Uterus (tissue), 4 donors: ENCODE measurements around the gene PLCL2. TPM values are rescaled to one million over a fixed set of nuclear protein-coding genes. Genes with fewer than 3 reads are reported as not detected.

Experiments
- DNase-seq, 2 donors: peaks; one replicate each; pipeline ENCODE4 v3.0.0-alpha.2; 2019 to 2020
- H3K27ac ChIP-seq, 2 donors: fragments of 200-600 bp; sonication (generic); 1 replicate in 1 of 2; 2 replicates in 1 of 2; pipeline ENCODE4 v1.5.1; 2016 to 2018
- H3K27me3 ChIP-seq, 2 donors: fragments of 200-600 bp; sonication (generic); one replicate each; pipeline ENCODE4 v1.5.1; 2018 to 2019; ENCODE audit warnings: control low read depth in 1 of 2
- H3K36me3 ChIP-seq, 2 donors: fragments of 200-600 bp; sonication (generic); one replicate each; pipeline ENCODE4 v1.5.1; 2019; ENCODE audit warnings: control low read depth in 1 of 2
- H3K4me1 ChIP-seq, 2 donors: fragments of 200-600 bp; sonication (generic); one replicate each; pipeline ENCODE4 v1.5.1; 2018 to 2019; ENCODE audit warnings: control low read depth in 1 of 2
- H3K4me3 ChIP-seq, 2 donors: fragments of 200-600 bp; sonication (generic); 1 replicate in 1 of 2; 2 replicates in 1 of 2; pipeline ENCODE4 v1.5.1; 2018 to 2019; ENCODE audit warnings: mild to moderate bottlenecking in 1 of 2
- H3K9me3 ChIP-seq, 2 donors: fragments of 200-600 bp; sonication (generic); one replicate each; pipeline ENCODE4 v1.5.1; 2019; ENCODE audit warnings: control low read depth in 1 of 2
- POLR2A ChIP-seq, 2 donors: fragments of 450-650 bp; IDR thresholded peaks; one replicate each; pipeline ENCODE4 v1.6.1; 2016; ENCODE audit warnings: antibody characterized with exemption in 2 of 2, mild to moderate bottlenecking in 1 of 2, moderate library complexity in 1 of 2
- intact Hi-C: fragments of 100-400 bp; cut with DNase I; formaldehyde crosslinking; loops from one replicate; pipeline ENCODE4 v1.15.1; 2023; ENCODE audit warnings: low total_unique reads
- total RNA-seq, 4 donors: library from RNA; depleted of rRNA in 3 of 4; stranded (reverse); fragments of >200 nt in 3 of 4; gene quantifications; one replicate each; pipeline versions ENCODE4 v1.1.0 to v1.2.4, GENCODE V29; 2014 to 2023
- TF ChIP-seq, protein P1 (sequence below), 4 experiments: fragments of 200-600 bp in 2 of 4; fragments of 450-650 bp in 2 of 4; sonication (generic) in 2 of 4; IDR thresholded peaks; one replicate each; pipeline ENCODE4 v1.5.1; 2016 to 2019; ENCODE audit warnings: antibody characterized with exemption in 4 of 4, mild to moderate bottlenecking in 2 of 4, moderate library complexity in 1 of 4
- donor health status: DM: yes; HTN: yes; CAD: no.

The PLCL2 gene
- total RNA-seq, 4 donors from 2014 or later: 9.7 to 63.0 (median 19.5) TPM

DNA sequence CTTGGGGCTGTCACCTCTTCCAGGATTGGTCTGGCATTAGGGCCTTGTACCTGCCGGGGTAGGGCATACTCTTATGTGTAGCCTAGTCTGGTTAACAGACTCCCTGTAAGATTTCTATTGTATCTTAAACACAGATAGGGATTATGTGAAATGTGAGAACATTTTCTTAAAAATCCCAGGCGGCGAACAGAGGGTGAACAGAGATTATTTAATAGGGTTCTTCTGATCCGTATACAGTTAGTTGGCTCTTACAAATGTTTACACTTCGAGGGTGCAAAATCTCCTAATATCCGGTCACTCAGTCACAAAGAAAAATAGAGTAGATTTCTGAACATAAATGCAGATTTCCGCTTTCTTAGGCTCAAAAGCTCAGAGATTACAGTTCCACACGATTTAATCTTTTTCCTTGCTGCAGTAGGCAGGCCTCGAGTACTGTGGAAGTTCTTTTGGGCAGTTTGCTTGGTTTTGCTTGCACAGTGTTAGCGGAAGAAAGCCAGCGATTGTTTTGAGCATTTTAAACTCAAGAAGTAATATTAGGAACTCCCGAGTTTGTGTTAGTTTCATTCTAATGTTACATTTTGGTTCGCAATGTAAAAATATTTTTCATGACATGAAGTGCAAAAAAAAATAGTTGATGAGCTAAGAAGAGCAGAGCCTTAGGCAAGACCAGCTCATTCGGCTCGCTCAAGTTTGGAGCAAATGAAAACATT is 993 bp downstream of the PLCL2 start:
- H3K27ac ChIP-seq: peak overlapping the region; percentile 89 to 90
- intact Hi-C loops: no loop called here
- no peaks in the 10 kb centered on the region for H3K27me3 ChIP-seq
- no peaks in the 10 kb centered on the region for H3K36me3 ChIP-seq
- no peak for DNase-seq
- TF ChIP-seq POLR2A (IDR thresholded peaks at IDR 0.05): no peak
- TF ChIP-seq, protein P1, sequence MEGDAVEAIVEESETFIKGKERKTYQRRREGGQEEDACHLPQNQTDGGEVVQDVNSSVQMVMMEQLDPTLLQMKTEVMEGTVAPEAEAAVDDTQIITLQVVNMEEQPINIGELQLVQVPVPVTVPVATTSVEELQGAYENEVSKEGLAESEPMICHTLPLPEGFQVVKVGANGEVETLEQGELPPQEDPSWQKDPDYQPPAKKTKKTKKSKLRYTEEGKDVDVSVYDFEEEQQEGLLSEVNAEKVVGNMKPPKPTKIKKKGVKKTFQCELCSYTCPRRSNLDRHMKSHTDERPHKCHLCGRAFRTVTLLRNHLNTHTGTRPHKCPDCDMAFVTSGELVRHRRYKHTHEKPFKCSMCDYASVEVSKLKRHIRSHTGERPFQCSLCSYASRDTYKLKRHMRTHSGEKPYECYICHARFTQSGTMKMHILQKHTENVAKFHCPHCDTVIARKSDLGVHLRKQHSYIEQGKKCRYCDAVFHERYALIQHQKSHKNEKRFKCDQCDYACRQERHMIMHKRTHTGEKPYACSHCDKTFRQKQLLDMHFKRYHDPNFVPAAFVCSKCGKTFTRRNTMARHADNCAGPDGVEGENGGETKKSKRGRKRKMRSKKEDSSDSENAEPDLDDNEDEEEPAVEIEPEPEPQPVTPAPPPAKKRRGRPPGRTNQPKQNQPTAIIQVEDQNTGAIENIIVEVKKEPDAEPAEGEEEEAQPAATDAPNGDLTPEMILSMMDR (IDR thresholded peaks at IDR 0.05): no peak
- peak overlapping the region; percentile 70 to 79 for H3K4me3 ChIP-seq
- no peaks in the 10 kb centered on the region for H3K4me1 ChIP-seq
- no peaks in the 10 kb centered on the region for H3K9me3 ChIP-seq

DNA sequence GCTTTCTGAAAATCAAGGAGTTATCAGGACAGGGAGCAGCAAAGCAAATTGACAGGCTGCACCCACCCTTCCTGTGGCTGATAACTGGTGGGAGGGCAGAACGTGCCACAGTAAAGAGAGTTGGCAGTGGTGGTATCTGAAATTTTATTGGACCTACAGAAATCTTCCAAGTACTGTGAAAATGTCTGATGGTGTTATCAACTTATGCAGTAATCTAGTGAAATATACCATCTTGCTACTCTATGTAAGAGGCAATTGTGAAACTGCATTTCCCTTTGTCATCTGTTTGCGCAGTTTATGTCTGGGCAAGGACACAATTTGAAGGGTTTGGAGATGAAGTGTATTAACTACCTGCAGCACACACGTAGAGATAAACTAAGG is 1.5 kb downstream of the PLCL2 start:
- intact Hi-C loops: no loop called here
- Histone ChIP-seq H3K4me1 (no peaks in the 10 kb centered on the region), H3K36me3 (no peaks in the 10 kb centered on the region), H3K27me3 (no peaks in the 10 kb centered on the region), H3K4me3 (peak overlapping the region; percentile 70 to 79), H3K27ac (peak overlapping the region; percentile 89 to 90), H3K9me3 (no peaks in the 10 kb centered on the region)
- TF ChIP-seq, protein P1 (IDR thresholded peaks at IDR 0.05): no peak
- TF ChIP-seq POLR2A (IDR thresholded peaks at IDR 0.05): no peak
- DNase-seq: no peak

DNA sequence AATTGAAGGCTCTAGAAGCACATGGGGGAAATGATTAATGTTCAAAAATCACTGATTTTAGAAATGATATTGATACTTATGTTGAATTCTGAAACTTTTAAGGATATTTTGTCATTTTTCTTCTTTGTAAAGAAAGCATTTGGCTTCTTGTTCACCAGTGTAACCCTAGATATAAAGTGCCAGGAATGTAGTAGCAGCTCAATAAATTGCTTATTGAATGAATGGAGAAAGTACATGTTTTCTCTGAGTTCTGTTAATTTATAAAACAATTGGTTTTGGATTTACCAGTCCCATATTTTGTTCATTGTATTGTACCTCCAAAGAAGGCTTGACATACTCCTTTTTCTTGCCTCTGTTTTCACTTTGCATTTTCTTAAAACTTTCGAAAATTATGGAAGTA is 2.4 kb downstream of the PLCL2 start:
- TF ChIP-seq POLR2A (IDR thresholded peaks at IDR 0.05): no peak
- TF ChIP-seq, protein P1 (IDR thresholded peaks at IDR 0.05): no peak
- Histone ChIP-seq H3K27ac (peak overlapping the region in 1 of 2 donors; percentile 90), H3K36me3 (no peaks in the 10 kb centered on the region), H3K27me3 (no peaks in the 10 kb centered on the region), H3K4me1 (no peaks in the 10 kb centered on the region), H3K9me3 (no peaks in the 10 kb centered on the region), H3K4me3 (no peak overlapping the region)
- intact Hi-C loops: no loop called here
- DNase-seq: no peak

DNA sequence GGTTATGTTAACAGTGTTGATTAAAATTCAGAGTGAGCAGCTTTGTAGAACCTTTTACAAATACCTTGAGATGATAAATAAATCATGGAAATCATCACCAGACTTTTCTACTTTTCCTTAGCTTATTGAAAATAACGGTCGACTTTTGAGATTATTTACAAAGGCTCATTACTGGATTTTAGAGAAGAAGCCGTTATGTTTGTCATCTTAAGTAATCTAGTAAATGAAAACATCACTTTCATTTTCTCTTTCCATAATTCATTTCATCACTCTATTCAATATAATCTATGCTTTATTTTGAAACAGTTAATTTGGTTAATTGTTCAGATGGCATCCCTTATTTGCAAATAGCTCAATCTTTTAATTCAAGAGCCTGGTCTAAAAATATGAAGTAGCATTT is 3.6 kb downstream of the PLCL2 start:
- no peaks in the 10 kb centered on the region for H3K36me3 ChIP-seq
- H3K4me1 ChIP-seq: no peaks in the 10 kb centered on the region
- H3K4me3 ChIP-seq: peak overlapping the region in 1 of 2 donors; percentile 0
- intact Hi-C loops: no loop called here
- TF ChIP-seq, protein P1 (IDR thresholded peaks at IDR 0.05): no peak
- TF ChIP-seq POLR2A (IDR thresholded peaks at IDR 0.05): no peak
- DNase-seq: no peak
- no peaks in the 10 kb centered on the region for H3K9me3 ChIP-seq
- no peaks in the 10 kb centered on the region for H3K27me3 ChIP-seq
- peak overlapping the region in 1 of 2 donors; percentile 43 for H3K27ac ChIP-seq

DNA sequence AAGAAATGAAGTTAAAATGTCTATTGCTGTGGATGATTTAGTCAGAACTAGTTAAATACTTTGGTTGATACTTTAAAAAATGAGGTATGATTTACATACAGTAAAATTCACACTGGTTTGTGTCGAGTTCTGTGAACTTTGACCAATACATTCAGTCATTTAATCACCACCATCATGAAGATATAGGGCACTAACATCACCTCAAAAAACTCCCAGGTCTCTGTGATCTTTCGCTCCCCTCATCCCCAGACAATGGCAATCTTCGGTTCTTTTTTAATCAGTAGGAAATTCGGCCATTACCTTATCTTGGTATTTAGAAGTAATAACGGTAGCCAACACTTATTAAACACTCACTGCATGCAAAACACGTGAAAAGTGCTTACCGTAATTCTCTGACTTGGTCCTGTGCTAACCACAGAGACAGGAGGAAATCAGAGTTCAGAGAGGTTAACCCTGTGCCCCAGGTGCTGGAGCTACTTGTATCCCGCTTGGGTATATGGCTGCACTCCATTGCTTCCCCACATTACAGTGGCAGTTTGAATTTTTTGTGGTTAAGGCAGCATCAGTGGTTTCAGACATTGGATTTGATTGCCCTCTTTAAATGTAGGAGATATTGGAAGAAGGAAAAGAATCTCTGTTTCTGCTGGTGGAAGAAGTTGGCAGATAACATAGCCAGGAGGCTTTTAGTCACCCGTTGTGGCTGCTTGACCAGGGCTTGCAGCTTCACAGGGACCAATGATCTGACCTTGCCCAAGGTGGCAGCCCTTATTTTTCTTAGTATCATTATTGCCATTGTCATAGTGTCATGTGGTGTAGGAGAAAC is 4.2 kb downstream of the PLCL2 start:
- Histone ChIP-seq H3K27me3 (no peaks in the 10 kb centered on the region), H3K36me3 (no peaks in the 10 kb centered on the region), H3K4me3 (no peak overlapping the region), H3K9me3 (no peaks in the 10 kb centered on the region), H3K27ac (peak overlapping the region in 1 of 2 donors; percentile 43), H3K4me1 (no peaks in the 10 kb centered on the region)
- TF ChIP-seq, protein P1 (IDR thresholded peaks at IDR 0.05): no peak
- no peak for DNase-seq
- intact Hi-C loops: no loop called here
